Prostate gland (tissue), 2 donors: ENCODE results near the gene TIMM8B.

Experiments
- POLR2A ChIP-seq: fragments of 450-650 bp; IDR thresholded peaks from one replicate; pipeline ENCODE4 v1.6.1; 2016; ENCODE audit warnings: antibody characterized with exemption, mild to moderate bottlenecking
- TF ChIP-seq, protein P1 (sequence below), 4 experiments: fragments of 200-600 bp in 2 of 4; fragments of 450-650 bp in 2 of 4; sonication (generic) in 2 of 4; IDR thresholded peaks; 1 replicate in 3 of 4; 2 replicates in 1 of 4; pipeline ENCODE4 v1.5.1; 2016 to 2019; ENCODE audit warnings: antibody characterized with exemption in 4 of 4, mild to moderate bottlenecking in 2 of 4, moderate library complexity in 2 of 4

- TF ChIP-seq, protein P1, sequence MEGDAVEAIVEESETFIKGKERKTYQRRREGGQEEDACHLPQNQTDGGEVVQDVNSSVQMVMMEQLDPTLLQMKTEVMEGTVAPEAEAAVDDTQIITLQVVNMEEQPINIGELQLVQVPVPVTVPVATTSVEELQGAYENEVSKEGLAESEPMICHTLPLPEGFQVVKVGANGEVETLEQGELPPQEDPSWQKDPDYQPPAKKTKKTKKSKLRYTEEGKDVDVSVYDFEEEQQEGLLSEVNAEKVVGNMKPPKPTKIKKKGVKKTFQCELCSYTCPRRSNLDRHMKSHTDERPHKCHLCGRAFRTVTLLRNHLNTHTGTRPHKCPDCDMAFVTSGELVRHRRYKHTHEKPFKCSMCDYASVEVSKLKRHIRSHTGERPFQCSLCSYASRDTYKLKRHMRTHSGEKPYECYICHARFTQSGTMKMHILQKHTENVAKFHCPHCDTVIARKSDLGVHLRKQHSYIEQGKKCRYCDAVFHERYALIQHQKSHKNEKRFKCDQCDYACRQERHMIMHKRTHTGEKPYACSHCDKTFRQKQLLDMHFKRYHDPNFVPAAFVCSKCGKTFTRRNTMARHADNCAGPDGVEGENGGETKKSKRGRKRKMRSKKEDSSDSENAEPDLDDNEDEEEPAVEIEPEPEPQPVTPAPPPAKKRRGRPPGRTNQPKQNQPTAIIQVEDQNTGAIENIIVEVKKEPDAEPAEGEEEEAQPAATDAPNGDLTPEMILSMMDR (IDR thresholded peaks at IDR 0.05): no peak
- no peak for TF ChIP-seq POLR2A
These were observed 49.0 kb downstream of the TIMM8B start for GRCh38 chr11:112037527-112037926.
